Spleen (tissue), 11 donors: Measurements from ENCODE around the gene CX3CR1. TPM values are rescaled to one million over a fixed set of nuclear protein-coding genes. Genes with fewer than 3 reads are reported as not detected.

Source experiments
- DNase-seq: peaks from one replicate; pipeline ENCODE4 v3.0.0-alpha.2; 2020
- H3K27ac ChIP-seq, 8 donors: fragments of 200-600 bp; sonication (generic) in 7 of 8; 1 replicate in 4 of 8; 2 replicates in 4 of 8; pipeline versions ENCODE4 v1.5.0 to v1.8.0; 2016 to 2021; ENCODE audit warnings: inconsistent platforms in 4 of 8, mild to moderate bottlenecking in 4 of 8, moderate library complexity in 1 of 8
- H3K27me3 ChIP-seq, 7 donors: fragments of 200-600 bp; sonication (generic) in 6 of 7; replicated peaks in 1 of 7; 1 replicate in 4 of 7; 2 replicates in 3 of 7; pipeline versions ENCODE4 v1.5.0 to v1.8.0; 2016 to 2021; ENCODE audit warnings: inconsistent platforms in 3 of 7, mild to moderate bottlenecking in 1 of 7
- H3K36me3 ChIP-seq, 6 donors: fragments of 200-600 bp; sonication (generic) in 5 of 6; 1 replicate in 4 of 6; 2 replicates in 2 of 6; pipeline versions ENCODE4 v1.5.0 to v1.8.0; 2016 to 2021; ENCODE audit warnings: inconsistent platforms in 2 of 6
- H3K4me1 ChIP-seq, 6 donors: fragments of 200-600 bp; sonication (generic) in 5 of 6; 1 replicate in 3 of 6; 2 replicates in 3 of 6; pipeline versions ENCODE4 v1.5.0 to v1.8.0; 2016 to 2021; ENCODE audit warnings: inconsistent platforms in 3 of 6
- H3K4me3 ChIP-seq, 8 donors: fragments of 200-600 bp; sonication (generic) in 7 of 8; 1 replicate in 4 of 8; 2 replicates in 4 of 8; pipeline versions ENCODE4 v1.5.0 to v1.8.0; 2016 to 2021; ENCODE audit warnings: inconsistent platforms in 4 of 8, mild to moderate bottlenecking in 4 of 8, moderate library complexity in 2 of 8
- H3K9me3 ChIP-seq, 8 donors: fragments of 200-600 bp; sonication (generic) in 7 of 8; 1 replicate in 4 of 8; 2 replicates in 4 of 8; pipeline versions ENCODE4 v1.5.0 to v1.8.0; 2016 to 2021; ENCODE audit warnings: inconsistent platforms in 4 of 8
- CTCF ChIP-seq, 11 experiments: fragments of 200-600 bp in 7 of 11; fragments of 450-650 bp in 4 of 11; sonication (generic) in 4 of 11; IDR thresholded peaks in 8 of 11; conservative IDR thresholded peaks in 3 of 11; 1 replicate in 7 of 11; 2 replicates in 4 of 11; pipeline versions ENCODE4 v1.4.0 to v1.8.0; 2016 to 2021; ENCODE audit warnings: antibody characterized with exemption in 11 of 11, inconsistent platforms in 4 of 11, mild to moderate bottlenecking in 1 of 11
- POLR2A ChIP-seq, 3 donors: fragments of 450-650 bp; IDR thresholded peaks; one replicate each; pipeline ENCODE4 v1.5.1; 2017; ENCODE audit warnings: antibody characterized with exemption in 3 of 3, mild to moderate bottlenecking in 1 of 3
- POLR2AphosphoS5 ChIP-seq, 3 donors: sonication (generic); formaldehyde crosslinking; IDR thresholded peaks; one replicate each; pipeline ENCODE4 v1.5.1; 2017; ENCODE audit warnings: antibody characterized with exemption in 3 of 3
- WGBS, 5 donors: extraction: QIAGEN DNeasy Blood & Tissue Kit in 3 of 5; methylation state at CpG; one replicate each; pipeline versions ENCODE4 v1.1.5 to v1.1.7; 2013 to 2018; 5-methylcytosine and 5-hydroxymethylcytosine counted together
- intact Hi-C: fragments of 100-400 bp; cut with DNase I; formaldehyde crosslinking; loops from one replicate; pipeline ENCODE4 v1.15.0; 2023; ENCODE audit warnings: low total_unique reads
- polyA plus RNA-seq, 3 donors: library from polyadenylated mRNA; stranded (reverse); fragments of 200-250 nt; gene quantifications; one replicate each; pipeline ENCODE4 v1.2.1, GENCODE V29; 2013
- total RNA-seq, 7 donors: library from RNA; depleted of rRNA in 3 of 7; stranded (reverse); fragments of >200 nt in 3 of 7; fragmentation: NEBNext Ultra II Directional in 4 of 7; extraction: Animal tissue kit (Norgen Biotek cat#: 25700) in 4 of 7; gene quantifications; one replicate each; pipeline versions ENCODE4 v1.1.0 to v1.2.1, GENCODE V29; 2016 to 2021
- donor health status: healthy with polysubstance abuse.
- donor health status: DM: no; HTN: no; CAD: no; lungs with moderate emphysema.
- donor health status: DM: no; HTN: no; CAD: no.
- donor health status: Bipolar disorder and iron deficiency.
- donor health status: healthy.
- donor health status: DM: no; HTN: no; CAD: no.
- donor health status: DM: yes; HTN: yes; CAD: no.

CX3CR1 gene
- total and polyA plus RNA-seq, 10 donors, result 0.09 to 15.0 (median 6.2) TPM

- peaks cover 0 to 83% (median 45%) of the 10 kb centered on the region in 6 donors for H3K4me1 ChIP-seq
- H3K4me3 ChIP-seq, result no peak overlapping the region
- H3K27me3 ChIP-seq, result no peaks in the 10 kb centered on the region
- no peaks in the 10 kb centered on the region for H3K9me3 ChIP-seq
- no peaks in the 10 kb centered on the region for H3K36me3 ChIP-seq
- 7 to 10% (median 7%) methylated on average over 7 of the region's 7 CpGs for WGBS, 5 donors
- intact Hi-C loops, result no loop called here
- TF ChIP-seq POLR2A (IDR thresholded peaks at IDR 0.05) (no peak), CTCF (IDR thresholded peaks at IDR 0.05 in 8 of 11, conservative IDR thresholded peaks at IDR 0.05 in 3 of 11) (peak in 10 of 11 experiments; percentile 20 to 84 (median 56)), POLR2AphosphoS5 (IDR thresholded peaks at IDR 0.05) (peak in 1 of 3 donors; percentile 84)
- peak; percentile 92 for DNase-seq
- H3K27ac ChIP-seq, result peak overlapping the region in 7 of 8 donors; percentile 21 to 82 (median 40)
Measured at GRCh38 chr3:39260957-39261356, 18.9 kb downstream of the CX3CR1 start.

- intact Hi-C loops, result no loop called here
- Histone ChIP-seq H3K4me1 (peaks cover under 1 to 89% (median 51%) of the 10 kb centered on the region in 6 donors), H3K36me3 (no peaks in the 10 kb centered on the region), H3K27ac (peak overlapping the region in 5 of 8 donors; percentile 9 to 82 (median 58)), H3K9me3 (no peaks in the 10 kb centered on the region), H3K27me3 (no peaks in the 10 kb centered on the region), H3K4me3 (no peak overlapping the region)
- no peak for DNase-seq
- TF ChIP-seq POLR2AphosphoS5 (IDR thresholded peaks at IDR 0.05) (no peak), CTCF (IDR thresholded peaks at IDR 0.05 in 8 of 11, conservative IDR thresholded peaks at IDR 0.05 in 3 of 11) (no peak)
- WGBS, 5 donors, result 49 to 67% (median 51%) methylated on average over 2 of the region's 2 CpGs
Measured at GRCh38 chr3:39260318-39260717, 19.5 kb downstream of the CX3CR1 start.

GRCh38 chr3:39255503-39256325 is 24.1 kb downstream of the CX3CR1 start:
- peak; percentile 89 for DNase-seq
- Histone ChIP-seq H3K4me3 (peak overlapping the region in 1 of 8 donors; percentile 16), H3K36me3 (no peaks in the 10 kb centered on the region), H3K9me3 (no peaks in the 10 kb centered on the region), H3K27ac (peak overlapping the region; percentile 31 to 94 (median 84)), H3K4me1 (peaks cover 6 to 88% (median 52%) of the 10 kb centered on the region in 6 donors), H3K27me3 (no peaks in the 10 kb centered on the region)
- no peak for TF ChIP-seq CTCF (IDR thresholded peaks at IDR 0.05 in 8 of 11, conservative IDR thresholded peaks at IDR 0.05 in 3 of 11)
- TF ChIP-seq POLR2A (IDR thresholded peaks at IDR 0.05), result no peak
- TF ChIP-seq POLR2AphosphoS5 (IDR thresholded peaks at IDR 0.05), result peak in 1 of 3 donors; percentile 69
- 19 to 53% (median 28%) methylated on average over 5 of the region's 5 CpGs for WGBS, 5 donors
- intact Hi-C loops, result no loop called here

GRCh38 chr3:39254806-39255449 is 24.9 kb downstream of the CX3CR1 start:
- intact Hi-C loops, result no loop called here
- WGBS, 5 donors, result 0 to 50% (median 44%) methylated on average over 2 of the region's 2 CpGs

More at GRCh38 chr3:39254806-39255449, 24.9 kb downstream of the CX3CR1 start:
- Histone ChIP-seq H3K36me3 (no peaks in the 10 kb centered on the region), H3K27me3 (no peaks in the 10 kb centered on the region), H3K9me3 (no peaks in the 10 kb centered on the region), H3K27ac (peak overlapping the region in 6 of 8 donors; percentile 73 to 94 (median 84)), H3K4me1 (peaks cover 6 to 88% (median 51%) of the 10 kb centered on the region in 6 donors), H3K4me3 (peak overlapping the region in 1 of 8 donors; percentile 16)
- no peak for TF ChIP-seq POLR2AphosphoS5 (IDR thresholded peaks at IDR 0.05)
- TF ChIP-seq CTCF (IDR thresholded peaks at IDR 0.05 in 8 of 11, conservative IDR thresholded peaks at IDR 0.05 in 3 of 11), result no peak
- TF ChIP-seq POLR2A (IDR thresholded peaks at IDR 0.05), result no peak
- no peak for DNase-seq
